OCI-LY3 (cell line): Measurements from ENCODE around the gene ARID3B.

Experiments used
- EZH2phosphoT487 ChIP-seq: fragments of 200-600 bp; shearing (Covaris generic); IDR thresholded peaks from 2 replicates; pipeline ENCODE4 v1.6.1; 2018; ENCODE audit warnings: antibody characterized with exemption, mixed run types, low read depth
- TF ChIP-seq, protein P1 (sequence below): fragments of 200-600, 300-600 bp; sonication (generic); IDR thresholded peaks from 2 replicates; pipeline ENCODE4 v1.5.1; 2014; ENCODE audit warnings: antibody characterized with exemption, low read length, low read depth

DNA sequence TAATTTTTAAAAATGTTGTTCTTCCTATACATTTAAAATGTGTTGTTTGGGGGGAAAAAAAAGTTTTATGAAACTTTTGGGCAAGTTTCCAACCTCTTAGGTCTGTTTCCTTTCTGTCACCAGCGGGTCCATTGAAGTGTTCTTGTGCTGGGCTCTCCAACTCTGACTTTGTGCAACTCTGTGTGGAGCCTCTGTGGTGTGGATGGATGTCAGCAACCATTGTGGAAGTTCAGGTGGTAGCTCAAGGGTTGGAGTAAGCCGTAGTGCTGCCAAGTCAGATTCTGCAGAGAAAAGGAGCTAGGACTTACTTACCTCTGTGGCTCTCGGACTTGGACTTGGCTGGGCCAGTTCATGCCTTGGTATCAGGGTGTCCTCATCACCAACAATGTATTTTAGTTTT is 22.4 kb downstream of the ARID3B start:
- TF ChIP-seq, protein P1, sequence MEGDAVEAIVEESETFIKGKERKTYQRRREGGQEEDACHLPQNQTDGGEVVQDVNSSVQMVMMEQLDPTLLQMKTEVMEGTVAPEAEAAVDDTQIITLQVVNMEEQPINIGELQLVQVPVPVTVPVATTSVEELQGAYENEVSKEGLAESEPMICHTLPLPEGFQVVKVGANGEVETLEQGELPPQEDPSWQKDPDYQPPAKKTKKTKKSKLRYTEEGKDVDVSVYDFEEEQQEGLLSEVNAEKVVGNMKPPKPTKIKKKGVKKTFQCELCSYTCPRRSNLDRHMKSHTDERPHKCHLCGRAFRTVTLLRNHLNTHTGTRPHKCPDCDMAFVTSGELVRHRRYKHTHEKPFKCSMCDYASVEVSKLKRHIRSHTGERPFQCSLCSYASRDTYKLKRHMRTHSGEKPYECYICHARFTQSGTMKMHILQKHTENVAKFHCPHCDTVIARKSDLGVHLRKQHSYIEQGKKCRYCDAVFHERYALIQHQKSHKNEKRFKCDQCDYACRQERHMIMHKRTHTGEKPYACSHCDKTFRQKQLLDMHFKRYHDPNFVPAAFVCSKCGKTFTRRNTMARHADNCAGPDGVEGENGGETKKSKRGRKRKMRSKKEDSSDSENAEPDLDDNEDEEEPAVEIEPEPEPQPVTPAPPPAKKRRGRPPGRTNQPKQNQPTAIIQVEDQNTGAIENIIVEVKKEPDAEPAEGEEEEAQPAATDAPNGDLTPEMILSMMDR = no peak
- no peak for TF ChIP-seq EZH2phosphoT487
